NOMO-1 treated with DMSO at 0.1 percent for 48 hours (cell line): Measurements from ENCODE around the gene FAM78A.

ENCODE experiments used
- DNase-seq: peaks from one replicate; lab custom pipeline; 2025; ENCODE audit not compliant: unreplicated experiment; lab: John Stamatoyannopoulos, UW

The FAM78A gene

GRCh38 chr9:131303381-131304321, 27.3 kb upstream of the FAM78A start:
- no peak for DNase-seq

GRCh38 chr9:131302244-131303075, 26.1 kb upstream of the FAM78A start:
- DNase-seq, result no peak

- DNase-seq, result no peak
These were observed 24.1 kb upstream of the FAM78A start for GRCh38 chr9:131300444-131300843.

DNA sequence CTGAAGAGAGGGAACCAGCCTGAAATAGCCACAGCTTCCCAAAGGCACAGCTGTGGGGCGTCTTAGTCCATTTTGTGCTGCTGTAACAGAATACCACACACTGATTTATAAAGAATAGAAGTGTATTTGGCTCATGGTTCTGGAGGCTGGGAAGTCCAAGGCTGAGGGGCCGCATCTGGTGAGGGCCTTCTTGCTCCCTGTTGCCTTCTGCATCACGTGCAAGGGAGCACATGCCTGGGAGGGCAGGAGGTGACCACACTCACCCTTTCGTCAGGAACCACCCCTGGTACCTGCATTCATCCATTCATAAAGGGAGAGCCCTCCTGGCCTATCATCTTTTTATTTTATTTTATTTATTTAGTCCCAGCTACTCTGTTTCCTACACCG, 23.6 kb upstream of the FAM78A start:
- no peak for DNase-seq

DNA sequence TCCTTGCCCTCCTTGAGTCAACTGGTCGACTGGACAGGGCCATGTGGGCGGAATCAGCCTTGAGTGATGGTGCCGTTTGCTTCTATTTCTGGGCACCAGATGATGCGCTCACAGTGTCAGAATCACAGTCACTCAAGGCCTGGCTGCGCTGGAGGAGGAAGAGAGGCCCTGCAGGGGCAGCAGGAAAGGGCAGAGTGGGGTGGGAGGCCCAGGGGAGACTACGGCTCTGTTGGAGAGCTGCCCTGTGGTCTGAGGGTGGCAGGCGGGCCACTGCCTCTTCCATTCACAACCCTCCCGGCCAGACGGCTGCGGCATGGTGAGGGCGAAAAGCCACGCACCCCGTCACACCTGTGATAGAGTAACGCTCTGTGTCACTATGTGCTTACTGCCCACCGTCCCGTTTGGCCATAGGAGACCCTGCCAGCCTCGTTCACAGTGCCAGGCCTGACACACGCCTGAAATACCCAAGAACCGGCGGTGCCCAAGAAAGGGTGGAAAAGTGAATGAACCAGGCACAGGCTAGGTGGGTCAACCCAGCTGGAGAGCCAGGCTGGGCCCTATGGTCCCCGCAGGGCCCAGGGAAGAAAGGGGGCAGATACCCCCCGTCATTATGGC, 23.1 kb upstream of the FAM78A start:
- no peak for DNase-seq

DNA sequence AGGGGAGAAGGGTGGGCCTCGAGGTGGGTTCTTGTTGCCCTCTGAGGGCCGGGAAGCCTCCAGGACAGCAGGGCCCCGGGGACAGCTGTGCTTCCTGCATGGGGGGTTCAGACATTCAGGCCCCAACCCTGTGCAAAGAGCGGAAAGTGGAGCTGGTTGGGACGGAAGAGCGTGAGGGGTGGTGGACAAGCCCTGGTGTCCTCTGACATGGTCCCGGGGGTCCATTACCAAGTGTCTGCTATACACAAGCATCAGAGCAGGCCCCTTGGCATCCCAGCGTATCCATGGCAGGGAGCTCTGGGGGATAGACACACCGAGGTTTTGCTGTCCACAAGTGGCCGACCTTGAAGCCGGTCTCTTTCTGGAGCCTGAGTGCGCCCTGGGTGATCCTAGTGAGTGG, 22.5 kb upstream of the FAM78A start:
- DNase-seq, result no peak

DNA sequence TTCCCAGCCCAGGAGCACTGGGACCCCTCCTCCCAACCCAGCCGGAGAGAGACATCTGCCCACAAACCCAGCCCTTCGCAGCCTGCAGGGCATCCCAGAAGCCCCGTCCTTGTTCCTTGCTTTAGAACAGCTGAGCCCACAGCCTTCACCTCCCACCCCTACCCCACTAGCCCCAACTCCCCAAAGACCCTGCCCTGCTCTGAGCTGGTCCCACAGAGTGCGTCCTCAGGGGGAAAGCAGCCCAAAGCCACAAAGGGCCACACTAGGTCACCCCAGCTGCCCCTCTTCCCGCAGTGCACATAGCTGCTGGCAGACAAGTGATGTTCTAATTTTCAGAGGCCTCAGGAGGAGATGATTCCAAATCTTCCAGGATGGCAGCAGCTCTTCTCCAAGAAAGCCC, 22.0 kb upstream of the FAM78A start:
- DNase-seq, result no peak

- no peak for DNase-seq
These were observed 21.6 kb upstream of the FAM78A start for GRCh38 chr9:131297903-131298302.

- no peak for DNase-seq
These were observed 20.7 kb upstream of the FAM78A start for GRCh38 chr9:131296906-131297500.

- no peak for DNase-seq
These were observed 20.1 kb upstream of the FAM78A start for GRCh38 chr9:131296460-131296859.

- DNase-seq, result no peak
These were observed 16.6 kb upstream of the FAM78A start for GRCh38 chr9:131292937-131293336.

- DNase-seq, result no peak
These were observed 15.5 kb upstream of the FAM78A start for GRCh38 chr9:131291795-131292315.

DNA sequence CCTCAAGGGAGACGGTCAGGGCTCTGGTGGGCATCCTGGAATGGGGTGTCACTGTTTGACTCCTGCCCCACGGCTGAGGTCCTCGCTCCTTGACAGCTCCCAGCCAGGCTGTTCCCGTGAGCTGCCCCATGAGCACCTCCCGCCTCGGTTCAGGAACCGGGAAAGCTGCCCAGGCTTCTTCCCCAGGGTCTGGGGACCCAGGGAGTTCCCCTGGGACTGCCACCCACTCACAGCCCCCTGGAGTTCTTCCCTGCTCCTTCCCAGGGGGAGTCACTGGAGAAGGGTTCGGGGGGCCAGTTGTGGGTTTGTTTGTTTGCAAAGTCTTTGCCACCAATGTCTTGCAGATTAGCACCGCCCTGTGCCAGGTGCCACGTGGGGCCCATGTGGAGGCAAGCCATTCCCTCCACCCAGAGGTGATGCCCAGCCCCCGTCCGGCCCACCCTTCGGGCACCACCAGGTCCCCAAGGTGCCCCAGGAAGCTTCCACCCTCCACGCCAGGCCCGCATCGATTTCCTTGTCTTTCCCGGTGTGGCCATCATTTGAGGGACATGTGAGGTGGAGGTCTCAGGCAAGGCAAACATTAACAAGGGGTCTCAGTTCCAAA, 14.6 kb upstream of the FAM78A start:
- DNase-seq, result no peak

- no peak for DNase-seq
These were observed 13.9 kb upstream of the FAM78A start for GRCh38 chr9:131290036-131290766.

GRCh38 chr9:131289301-131290035, 13.2 kb upstream of the FAM78A start, which contains the start of gene PLPP7:
TSS of gene PLPP7 (plus strand) at chr9:131289723. CDS start at chr9:131289998, 275 bp downstream.
- DNase-seq, result no peak

- no peak for DNase-seq
These were observed 11.9 kb upstream of the FAM78A start for GRCh38 chr9:131288217-131288616.

DNA sequence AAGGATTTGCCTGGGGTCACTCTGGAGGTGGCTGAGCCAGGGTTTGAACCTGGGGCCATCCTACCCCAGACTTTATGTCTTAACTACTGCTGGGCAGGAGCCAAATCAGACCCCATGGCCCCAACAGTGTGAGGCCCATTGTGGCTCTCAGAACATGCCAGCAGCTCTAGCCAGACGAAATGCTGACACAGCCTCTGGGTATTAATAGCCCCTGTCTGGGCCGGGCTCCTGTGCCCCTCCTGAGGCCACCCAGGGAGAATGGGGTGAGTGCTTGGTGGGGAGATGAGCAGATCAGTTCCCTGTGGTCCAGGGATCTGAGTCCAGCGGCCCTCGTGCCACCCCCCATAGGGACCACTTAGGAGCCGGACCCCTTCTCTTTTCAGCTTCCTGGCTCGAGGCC, 11.0 kb upstream of the FAM78A start:
- no peak for DNase-seq

GRCh38 chr9:131284856-131285255, 8.5 kb upstream of the FAM78A start:
- DNase-seq, result no peak
